Testis (tissue), 2 donors: ENCODE measurements around the gene ORM2.

ENCODE experiments used
- POLR2A ChIP-seq: fragments of 450-650 bp; IDR thresholded peaks from one replicate; pipeline ENCODE4 v1.6.1; 2017; ENCODE audit warnings: antibody characterized with exemption, mild to moderate bottlenecking, moderate library complexity
- TF ChIP-seq, protein P1 (sequence below), 3 experiments: fragments of 450-650 bp in 2 of 3; fragments of 200-600 bp in 1 of 3; sonication (generic) in 1 of 3; IDR thresholded peaks; one replicate each; pipeline ENCODE4 v1.5.1; 2016 to 2019; ENCODE audit warnings: antibody characterized with exemption in 3 of 3, mild to moderate bottlenecking in 2 of 3, moderate library complexity in 1 of 3

DNA sequence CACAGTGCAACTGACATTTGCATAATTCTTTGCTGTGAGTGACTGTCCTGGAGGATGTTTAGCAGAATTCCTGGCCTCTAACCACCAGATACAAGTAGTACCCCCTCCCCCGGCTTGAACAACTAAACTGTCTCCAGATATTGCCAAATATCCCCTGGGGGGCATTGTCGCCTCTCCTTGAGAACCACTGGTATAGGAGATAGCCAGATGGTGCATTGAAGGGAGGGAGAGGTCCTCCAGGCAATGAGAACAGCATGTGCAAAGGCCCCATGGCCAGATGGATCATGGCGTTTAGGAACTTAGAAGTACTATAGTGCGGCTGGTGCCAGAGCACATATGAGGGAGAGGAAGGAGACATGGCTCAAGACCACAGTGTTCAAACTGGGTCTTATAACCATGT, 25.7 kb upstream of the ORM2 start:
- TF ChIP-seq, protein P1, sequence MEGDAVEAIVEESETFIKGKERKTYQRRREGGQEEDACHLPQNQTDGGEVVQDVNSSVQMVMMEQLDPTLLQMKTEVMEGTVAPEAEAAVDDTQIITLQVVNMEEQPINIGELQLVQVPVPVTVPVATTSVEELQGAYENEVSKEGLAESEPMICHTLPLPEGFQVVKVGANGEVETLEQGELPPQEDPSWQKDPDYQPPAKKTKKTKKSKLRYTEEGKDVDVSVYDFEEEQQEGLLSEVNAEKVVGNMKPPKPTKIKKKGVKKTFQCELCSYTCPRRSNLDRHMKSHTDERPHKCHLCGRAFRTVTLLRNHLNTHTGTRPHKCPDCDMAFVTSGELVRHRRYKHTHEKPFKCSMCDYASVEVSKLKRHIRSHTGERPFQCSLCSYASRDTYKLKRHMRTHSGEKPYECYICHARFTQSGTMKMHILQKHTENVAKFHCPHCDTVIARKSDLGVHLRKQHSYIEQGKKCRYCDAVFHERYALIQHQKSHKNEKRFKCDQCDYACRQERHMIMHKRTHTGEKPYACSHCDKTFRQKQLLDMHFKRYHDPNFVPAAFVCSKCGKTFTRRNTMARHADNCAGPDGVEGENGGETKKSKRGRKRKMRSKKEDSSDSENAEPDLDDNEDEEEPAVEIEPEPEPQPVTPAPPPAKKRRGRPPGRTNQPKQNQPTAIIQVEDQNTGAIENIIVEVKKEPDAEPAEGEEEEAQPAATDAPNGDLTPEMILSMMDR (IDR thresholded peaks at IDR 0.05), result no peak
- no peak for TF ChIP-seq POLR2A
